Left ventricle myocardium inferior (tissue), 1 donor: ENCODE results near the gene MUC2. TPM values are rescaled to one million over a fixed set of nuclear protein-coding genes. Genes with fewer than 3 reads are reported as not detected.

Experiments
- DNase-seq: peaks from one replicate; pipeline ENCODE4 v3.0.0-alpha.2; 2020
- H3K27ac ChIP-seq: fragments of 200-600 bp; replicated peaks from 2 replicates; pipeline ENCODE4 v1.8.0; 2021
- H3K27me3 ChIP-seq: fragments of 200-600 bp; 2 replicates; pipeline ENCODE4 v1.8.0; 2021; ENCODE audit warnings: low read depth
- H3K36me3 ChIP-seq: fragments of 200-600 bp; 2 replicates; pipeline ENCODE4 v1.8.0; 2021
- H3K4me1 ChIP-seq: fragments of 200-600 bp; 2 replicates; pipeline ENCODE4 v1.8.0; 2021
- H3K4me3 ChIP-seq: fragments of 200-600 bp; 2 replicates; pipeline ENCODE4 v1.8.0; 2021; ENCODE audit warnings: mild to moderate bottlenecking, moderate library complexity
- H3K9me3 ChIP-seq: fragments of 200-600 bp; replicated peaks from 2 replicates; pipeline ENCODE4 v1.8.0; 2021
- intact Hi-C: fragments of 100-400 bp; cut with micrococcal nuclease; formaldehyde crosslinking; loops from one replicate; pipeline ENCODE4 v1.11.0; 2022
- total RNA-seq: library from RNA; stranded (reverse); fragmentation: NEBNext Ultra II Directional; extraction: Animal tissue kit (Norgen Biotek cat#: 25700); gene quantifications from one replicate; pipeline ENCODE4 v1.2.1, GENCODE V29; 2021
- TF ChIP-seq, protein P1 (sequence below): fragments of 200-600 bp; IDR thresholded peaks from 2 replicates; pipeline ENCODE4 v1.8.0; 2021; ENCODE audit warnings: antibody characterized with exemption, mild to moderate bottlenecking, borderline replicate concordance
- donor health status: DM: no; HTN: yes; CAD: no; lungs with severe emphysema.

The MUC2 gene
- total RNA-seq, 1 donor from 2014 or later = 0.03 TPM

DNA sequence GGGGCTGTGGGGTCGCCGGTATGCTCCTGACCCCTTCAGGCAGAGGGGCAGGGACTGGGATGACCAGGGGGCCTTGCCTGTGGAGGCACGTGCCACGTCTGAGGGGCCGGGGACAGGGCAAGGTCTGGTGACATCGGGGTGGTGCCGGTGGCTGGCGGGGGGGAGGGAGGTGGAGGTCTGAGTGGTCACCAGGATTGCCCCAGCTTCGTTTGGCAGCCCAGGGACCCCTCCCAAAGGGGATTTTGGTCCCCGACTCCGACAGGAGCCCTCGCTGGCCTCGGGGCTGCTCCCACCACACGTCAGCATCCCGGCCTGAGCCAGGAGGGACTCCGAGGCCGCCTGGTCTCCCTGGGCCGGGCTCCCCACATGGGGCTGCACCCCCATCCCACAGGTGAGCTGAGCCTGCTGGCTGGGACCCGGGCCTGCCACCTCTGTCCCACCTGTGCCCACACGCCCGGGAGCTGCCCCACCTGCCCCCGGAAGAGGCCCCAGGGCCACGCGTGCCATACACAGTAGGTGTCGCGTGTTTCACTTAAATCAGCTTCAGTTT is 37.1 kb upstream of the MUC2 start:
- H3K27me3 ChIP-seq = peaks cover 65% of the 10 kb centered on the region
- no peak for DNase-seq
- no peaks in the 10 kb centered on the region for H3K9me3 ChIP-seq
- no peaks in the 10 kb centered on the region for H3K4me1 ChIP-seq
- TF ChIP-seq, protein P1, sequence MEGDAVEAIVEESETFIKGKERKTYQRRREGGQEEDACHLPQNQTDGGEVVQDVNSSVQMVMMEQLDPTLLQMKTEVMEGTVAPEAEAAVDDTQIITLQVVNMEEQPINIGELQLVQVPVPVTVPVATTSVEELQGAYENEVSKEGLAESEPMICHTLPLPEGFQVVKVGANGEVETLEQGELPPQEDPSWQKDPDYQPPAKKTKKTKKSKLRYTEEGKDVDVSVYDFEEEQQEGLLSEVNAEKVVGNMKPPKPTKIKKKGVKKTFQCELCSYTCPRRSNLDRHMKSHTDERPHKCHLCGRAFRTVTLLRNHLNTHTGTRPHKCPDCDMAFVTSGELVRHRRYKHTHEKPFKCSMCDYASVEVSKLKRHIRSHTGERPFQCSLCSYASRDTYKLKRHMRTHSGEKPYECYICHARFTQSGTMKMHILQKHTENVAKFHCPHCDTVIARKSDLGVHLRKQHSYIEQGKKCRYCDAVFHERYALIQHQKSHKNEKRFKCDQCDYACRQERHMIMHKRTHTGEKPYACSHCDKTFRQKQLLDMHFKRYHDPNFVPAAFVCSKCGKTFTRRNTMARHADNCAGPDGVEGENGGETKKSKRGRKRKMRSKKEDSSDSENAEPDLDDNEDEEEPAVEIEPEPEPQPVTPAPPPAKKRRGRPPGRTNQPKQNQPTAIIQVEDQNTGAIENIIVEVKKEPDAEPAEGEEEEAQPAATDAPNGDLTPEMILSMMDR = no peak
- H3K36me3 ChIP-seq = no peaks in the 10 kb centered on the region
- H3K27ac ChIP-seq = no peak overlapping the region
- intact Hi-C loops = no loop called here
- H3K4me3 ChIP-seq = no peak overlapping the region

DNA sequence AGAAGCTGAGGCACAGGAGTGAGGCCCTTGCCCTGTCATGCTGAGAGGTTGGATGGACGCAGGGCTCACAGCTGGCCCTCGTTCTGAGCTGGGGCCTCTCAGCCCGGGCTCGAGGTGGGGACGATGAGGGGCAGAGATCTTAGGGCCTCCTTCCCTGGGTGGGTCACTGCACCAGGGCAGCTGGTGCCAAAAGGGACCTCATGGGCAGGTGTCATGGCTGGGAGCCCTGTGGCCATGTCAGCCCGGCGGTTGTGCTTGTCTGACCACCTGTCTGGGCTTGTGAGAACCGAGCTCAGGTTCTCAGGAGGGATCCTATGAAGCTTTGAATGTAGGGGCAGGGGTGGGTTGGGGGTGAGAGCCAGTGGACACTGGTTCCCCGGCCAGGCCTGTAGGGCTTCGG is 36.3 kb upstream of the MUC2 start:
- DNase-seq = no peak
- Histone ChIP-seq H3K9me3 (no peaks in the 10 kb centered on the region), H3K27me3 (peaks cover 73% of the 10 kb centered on the region), H3K4me3 (no peak overlapping the region), H3K27ac (no peak overlapping the region), H3K4me1 (no peaks in the 10 kb centered on the region), H3K36me3 (no peaks in the 10 kb centered on the region)
- intact Hi-C loops = no loop called here
- TF ChIP-seq, protein P1 = no peak

DNA sequence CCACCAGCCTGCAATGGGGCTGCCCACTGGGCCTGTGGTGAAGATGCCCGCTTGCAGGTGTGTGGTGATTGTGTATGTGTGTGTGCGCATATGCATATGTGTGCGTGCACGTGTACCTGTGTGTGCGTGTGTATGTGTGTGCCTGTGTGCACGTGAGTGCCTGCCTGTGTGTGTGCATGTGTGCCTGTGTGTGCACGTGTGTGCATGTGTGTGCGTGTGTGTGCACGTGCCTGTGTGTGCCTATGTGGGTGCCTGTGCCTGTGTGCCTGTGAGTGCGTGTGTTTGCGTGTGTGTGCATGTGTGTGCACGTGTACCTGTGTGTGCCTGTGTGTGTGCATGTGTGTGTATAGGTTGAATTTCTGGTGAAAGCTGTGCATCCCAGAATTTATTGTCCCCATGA is 35.8 kb upstream of the MUC2 start:
- no peak overlapping the region for H3K4me3 ChIP-seq
- peaks cover 73% of the 10 kb centered on the region for H3K27me3 ChIP-seq
- TF ChIP-seq, protein P1 = no peak
- H3K4me1 ChIP-seq = no peaks in the 10 kb centered on the region
- DNase-seq = no peak
- intact Hi-C loops = no loop called here
- H3K9me3 ChIP-seq = no peaks in the 10 kb centered on the region
- no peak overlapping the region for H3K27ac ChIP-seq
- H3K36me3 ChIP-seq = no peaks in the 10 kb centered on the region

DNA sequence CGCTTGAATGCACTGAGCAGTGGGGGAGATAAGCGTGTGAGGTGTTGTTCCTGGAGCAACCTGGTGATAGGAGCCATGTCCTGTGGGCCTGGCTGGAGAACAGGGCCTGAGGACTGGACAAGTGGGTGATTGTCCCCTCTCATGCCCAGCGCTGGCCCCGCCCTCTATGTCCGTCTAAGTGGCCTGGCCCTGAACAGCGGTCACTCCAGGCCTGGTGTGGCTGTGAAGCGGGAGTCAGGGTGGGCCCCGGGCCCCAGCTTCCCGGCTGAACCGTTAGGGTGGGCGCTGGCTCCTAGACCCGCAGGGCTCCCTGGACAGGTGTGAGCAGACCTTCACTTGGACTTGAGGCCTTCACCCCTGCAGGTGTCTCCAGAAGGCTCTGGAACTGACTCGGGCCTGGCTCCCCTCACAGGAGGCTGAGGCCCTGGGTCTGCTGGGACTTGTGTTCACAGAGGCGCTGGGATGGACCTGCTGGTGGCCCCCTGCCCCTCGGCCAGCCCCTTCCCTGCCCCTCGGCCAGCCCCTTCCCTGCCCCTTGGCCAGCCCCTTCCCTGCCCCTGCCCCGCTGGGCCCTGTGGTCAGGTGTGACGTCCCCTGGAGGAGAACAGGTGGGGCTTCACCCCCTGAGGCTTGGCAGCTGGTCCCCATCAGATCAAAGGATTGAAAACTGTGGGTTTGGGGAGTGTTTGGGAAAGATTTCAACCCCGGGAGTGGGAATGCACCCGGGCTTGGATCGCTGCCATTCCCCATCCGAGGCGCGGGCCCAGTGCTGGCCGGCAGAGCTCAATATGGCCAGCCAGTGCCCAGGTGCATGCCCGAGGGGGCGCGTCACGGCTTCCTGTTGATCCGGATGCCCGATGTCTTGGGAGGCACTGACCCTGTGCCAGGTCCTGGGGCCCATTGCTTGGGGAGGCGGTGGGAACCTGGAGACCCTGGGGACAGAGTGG is 34.9 kb upstream of the MUC2 start:
- H3K27me3 ChIP-seq = peaks cover 67% of the 10 kb centered on the region
- TF ChIP-seq, protein P1 = no peak
- no peaks in the 10 kb centered on the region for H3K36me3 ChIP-seq
- intact Hi-C loops = no loop called here
- peaks cover 1% of the 10 kb centered on the region for H3K9me3 ChIP-seq
- no peak overlapping the region for H3K27ac ChIP-seq
- H3K4me3 ChIP-seq = no peak overlapping the region
- no peak for DNase-seq
- no peaks in the 10 kb centered on the region for H3K4me1 ChIP-seq

DNA sequence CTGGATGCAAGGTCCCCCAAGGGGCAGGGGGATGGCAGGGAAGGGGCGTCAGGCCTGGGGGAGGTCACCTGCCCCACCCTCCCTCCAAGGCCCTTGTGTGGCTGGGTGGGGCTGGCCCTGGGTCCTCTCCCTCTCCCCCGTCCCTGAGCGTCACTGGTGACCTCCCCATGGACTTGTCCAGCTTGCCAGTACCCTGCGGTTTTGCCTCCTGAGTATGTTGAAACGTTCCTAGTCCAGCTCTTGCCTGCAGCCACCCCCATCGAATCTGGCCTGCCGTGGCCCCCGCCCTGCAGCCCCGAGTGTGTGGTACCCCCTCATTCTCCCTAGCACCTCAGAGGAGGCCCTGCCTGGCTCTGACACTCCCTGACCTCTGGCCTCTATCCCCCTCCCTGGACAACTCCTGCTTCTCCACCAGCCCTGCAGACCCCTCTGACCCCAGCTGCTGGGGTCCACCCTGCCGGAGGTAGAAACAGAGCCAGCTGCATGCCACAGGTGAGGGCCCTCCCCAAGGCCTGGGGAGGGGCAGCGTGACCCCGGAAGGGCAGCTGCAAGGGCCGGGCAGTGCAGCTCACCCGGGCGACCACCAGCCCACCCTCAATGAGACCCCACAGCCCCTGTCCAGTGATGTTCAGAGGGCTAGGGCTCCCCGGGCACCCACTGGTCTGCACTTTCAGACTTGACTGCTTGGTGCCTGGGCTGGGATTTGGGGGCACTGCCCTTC is 34.1 kb upstream of the MUC2 start:
- no peak for DNase-seq
- Histone ChIP-seq H3K36me3 (no peaks in the 10 kb centered on the region), H3K9me3 (peaks cover 7% of the 10 kb centered on the region), H3K4me1 (no peaks in the 10 kb centered on the region), H3K4me3 (no peak overlapping the region), H3K27me3 (peaks cover 59% of the 10 kb centered on the region), H3K27ac (no peak overlapping the region)
- intact Hi-C loops = no loop called here
- TF ChIP-seq, protein P1 = no peak
